Stimulated activated CD4-positive, alpha-beta T cell treated with anti-CD3 and anti-CD28 coated beads, Interleukin-4, amount 100 ng/mL, for 24 hours (primary cell): ENCODE measurements around the gene CRTC1.
"Not testable (repeated sequence)": the region's sequence is repeated elsewhere in the genome, so short reads cannot be mapped to it uniquely, and the experiment has no call there.

ENCODE experiments used
- DNase-seq: peaks from one replicate; pipeline ENCODE4 v3.0.0-alpha.2; 2020

Gene CRTC1

GRCh38 chr19:18733762-18734332 lies 50.4 kb downstream of the CRTC1 start:
- not testable (repeated sequence) for DNase-seq

GRCh38 chr19:18735324-18735723 lies 51.8 kb downstream of the CRTC1 start:
- no peak for DNase-seq

- DNase-seq = no peak
Observed at GRCh38 chr19:18735752-18736151, 52.3 kb downstream of the CRTC1 start.

- DNase-seq = no peak
Observed at GRCh38 chr19:18736415-18737336, 53.2 kb downstream of the CRTC1 start.

- no peak for DNase-seq
Observed at GRCh38 chr19:18737337-18737953, 54.0 kb downstream of the CRTC1 start.

GRCh38 chr19:18737954-18738351 lies 54.5 kb downstream of the CRTC1 start:
- no peak for DNase-seq

- DNase-seq = no peak
Observed at GRCh38 chr19:18738961-18739690, 55.6 kb downstream of the CRTC1 start.

GRCh38 chr19:18741124-18742121 lies 57.9 kb downstream of the CRTC1 start:
- DNase-seq = no peak

- no peak for DNase-seq
Observed at GRCh38 chr19:18742324-18742723, 58.8 kb downstream of the CRTC1 start.

- DNase-seq = no peak
Observed at GRCh38 chr19:18742838-18743783, 59.6 kb downstream of the CRTC1 start.

- DNase-seq = no peak
Observed at GRCh38 chr19:18743784-18744418, 60.4 kb downstream of the CRTC1 start.

GRCh38 chr19:18745012-18745735 lies 61.7 kb downstream of the CRTC1 start:
- DNase-seq = no peak

GRCh38 chr19:18745931-18746330 lies 62.5 kb downstream of the CRTC1 start:
- DNase-seq = no peak

GRCh38 chr19:18746401-18747325 lies 63.2 kb downstream of the CRTC1 start:
- no peak for DNase-seq

- DNase-seq = no peak
Observed at GRCh38 chr19:18749362-18750231, 66.1 kb downstream of the CRTC1 start.

GRCh38 chr19:18750295-18750970 lies 67.0 kb downstream of the CRTC1 start:
- no peak for DNase-seq

GRCh38 chr19:18751571-18751970 lies 68.1 kb downstream of the CRTC1 start:
- no peak for DNase-seq
